ENCODE data around the gene PBXIP1. TPM values are rescaled to one million over a fixed set of nuclear protein-coding genes. Genes with fewer than 3 reads are reported as not detected.

Gene PBXIP1
- total and polyA plus RNA-seq, 2 of the 13 experiments (the other 11 are each of a cell fraction or from before 2014, with no cell fraction given), result 16.3 to 31.9 TPM

GRCh38 chr1:154937085-154937987 lies 18.6 kb downstream of the PBXIP1 start (continued):
- TF ChIP-seq FOXO1 (CRISPR knock-in tag; IDR thresholded peaks at IDR 0.05) (no peak), ARID5B (CRISPR knock-in tag; IDR thresholded peaks at IDR 0.05) (peak; percentile 32; the same call in 1 of the 2 replicates), ZNF564 (CRISPR knock-in tag; IDR thresholded peaks at IDR 0.05) (no peak), SP5 (CRISPR knock-in tag; IDR thresholded peaks at IDR 0.05; ENCODE audit: borderline replicate concordance, low read depth) (no peak; the same call in 1 of the 2 replicates), PBX2 (CRISPR knock-in tag; IDR thresholded peaks at IDR 0.05) (no peak), ZSCAN25 (CRISPR knock-in tag; IDR thresholded peaks at IDR 0.05) (no peak), KLF6 (CRISPR knock-in tag; IDR thresholded peaks at IDR 0.05) (0 out of 2 replicates have a peak, but pooled peaks have one; percentile 7), YEATS4 (CRISPR knock-in tag; IDR thresholded peaks at IDR 0.05; ENCODE audit: borderline replicate concordance) (no peak), ZNF136 (CRISPR knock-in tag; IDR thresholded peaks at IDR 0.05; ENCODE audit: low read depth) (no peak), ZNF451 (CRISPR knock-in tag; IDR thresholded peaks at IDR 0.05) (no peak), ZSCAN12 (CRISPR knock-in tag; IDR thresholded peaks at IDR 0.05) (no peak), MNT (IDR thresholded peaks at IDR 0.05) (no peak), ZNF563 (CRISPR knock-in tag; IDR thresholded peaks at IDR 0.05) (no peak), ZNF780A (CRISPR knock-in tag; IDR thresholded peaks at IDR 0.05) (no peak), ATF7 (IDR thresholded peaks at IDR 0.05) (peak; percentile 92; the same call in 1 of the 2 replicates), ATF7 (CRISPR knock-in tag; IDR thresholded peaks at IDR 0.05) (no peak), E2F5 (CRISPR knock-in tag; conservative IDR thresholded peaks at IDR 0.05) (no peak)
